OCI-LY1 (cell line): ENCODE results near the gene ZNF155.

Experiments
- H2AFZ ChIP-seq: fragments of 200-600 bp; sonication (generic), shearing (Covaris generic); 2 replicates; pipeline ENCODE4 v1.6.0; 2014; ENCODE audit warnings: antibody characterized with exemption, mild to moderate bottlenecking, low read length
- H3F3A ChIP-seq: fragments of 200-600 bp; sonication (generic), shearing (Covaris generic); 2 replicates; pipeline ENCODE4 v1.6.0; 2014; ENCODE audit warnings: mild to moderate bottlenecking, antibody characterized with exemption, low read length, moderate library complexity; ENCODE audit not compliant: insufficient read depth
- H3K27ac ChIP-seq: fragments of 200-600 bp; sonication (generic); 2 replicates; pipeline ENCODE4 v1.5.1; 2014; ENCODE audit warnings: low read length, mixed run types, mild to moderate bottlenecking, low read depth; ENCODE audit not compliant: poor library complexity, severe bottlenecking
- H3K27me3 ChIP-seq: fragments of 200-600 bp; sonication (generic); 2 replicates; pipeline ENCODE4 v1.6.0; 2014; ENCODE audit warnings: antibody characterized with exemption, mild to moderate bottlenecking, low read length, moderate library complexity; ENCODE audit not compliant: insufficient read depth
- H3K36me3 ChIP-seq: fragments of 200-600 bp; sonication (generic); 2 replicates; pipeline ENCODE4 v1.6.1; 2014; ENCODE audit warnings: mild to moderate bottlenecking, antibody characterized with exemption, low read length, moderate library complexity, mixed read lengths; ENCODE audit not compliant: insufficient read depth
- H3K4me1 ChIP-seq: fragments of 200-600 bp; sonication (generic); 2 replicates; pipeline ENCODE4 v1.5.1; 2014; ENCODE audit warnings: mild to moderate bottlenecking, low read length, moderate library complexity; ENCODE audit not compliant: insufficient read depth, severe bottlenecking
- H3K4me2 ChIP-seq: fragments of 200-600 bp; sonication (generic), shearing (Covaris generic); 2 replicates; pipeline ENCODE4 v1.6.1; 2014; ENCODE audit warnings: low read length
- H3K4me3 ChIP-seq: fragments of 200-600 bp; sonication (generic); 2 replicates; pipeline ENCODE4 v1.5.1; 2014; ENCODE audit warnings: low read length, low read depth, mild to moderate bottlenecking, mixed read lengths; ENCODE audit not compliant: poor library complexity, severe bottlenecking
- H3K79me2 ChIP-seq: fragments of 200-600 bp; shearing (Covaris generic); 2 replicates; pipeline ENCODE4 v1.6.1; 2016; ENCODE audit warnings: mixed run types, low read length, mixed read lengths; ENCODE audit not compliant: insufficient read depth
- H3K9ac ChIP-seq: fragments of 200-600 bp; sonication (generic), shearing (Covaris generic); 2 replicates; pipeline ENCODE4 v1.6.1; 2014; ENCODE audit warnings: mild to moderate bottlenecking, low read length, mixed read lengths
- H3K9me2 ChIP-seq: fragments of 200-600 bp; sonication (generic), shearing (Covaris generic); 2 replicates; pipeline ENCODE4 v1.6.1; 2014; ENCODE audit warnings: low read depth, mild to moderate bottlenecking, low read length, mixed read lengths
- H3K9me3 ChIP-seq: fragments of 200-600 bp; shearing (Covaris generic); 2 replicates; pipeline ENCODE4 v1.6.1; 2014; ENCODE audit warnings: low read length, mixed read lengths
- H4K20me1 ChIP-seq: fragments of 200-600 bp; sonication (generic), shearing (Covaris generic); 2 replicates; pipeline ENCODE4 v1.6.0; 2016; ENCODE audit warnings: mild to moderate bottlenecking, low read length; ENCODE audit not compliant: insufficient read depth
- EZH2 ChIP-seq: fragments of 200-600 bp; sonication (generic), shearing (Covaris generic); IDR thresholded peaks from 2 replicates; pipeline ENCODE4 v1.8.0; 2017; ENCODE audit warnings: borderline replicate concordance, mixed run types, mild to moderate bottlenecking, antibody characterized with exemption, low read length, moderate library complexity, mixed read lengths
- TF ChIP-seq, protein P1 (sequence below): fragments of 200-600 bp; sonication (generic), shearing (Covaris generic); IDR thresholded peaks from 2 replicates; pipeline ENCODE4 v1.5.1; 2017; ENCODE audit warnings: mild to moderate bottlenecking, antibody characterized with exemption, low read length, moderate library complexity, mixed read lengths

ZNF155 gene

DNA sequence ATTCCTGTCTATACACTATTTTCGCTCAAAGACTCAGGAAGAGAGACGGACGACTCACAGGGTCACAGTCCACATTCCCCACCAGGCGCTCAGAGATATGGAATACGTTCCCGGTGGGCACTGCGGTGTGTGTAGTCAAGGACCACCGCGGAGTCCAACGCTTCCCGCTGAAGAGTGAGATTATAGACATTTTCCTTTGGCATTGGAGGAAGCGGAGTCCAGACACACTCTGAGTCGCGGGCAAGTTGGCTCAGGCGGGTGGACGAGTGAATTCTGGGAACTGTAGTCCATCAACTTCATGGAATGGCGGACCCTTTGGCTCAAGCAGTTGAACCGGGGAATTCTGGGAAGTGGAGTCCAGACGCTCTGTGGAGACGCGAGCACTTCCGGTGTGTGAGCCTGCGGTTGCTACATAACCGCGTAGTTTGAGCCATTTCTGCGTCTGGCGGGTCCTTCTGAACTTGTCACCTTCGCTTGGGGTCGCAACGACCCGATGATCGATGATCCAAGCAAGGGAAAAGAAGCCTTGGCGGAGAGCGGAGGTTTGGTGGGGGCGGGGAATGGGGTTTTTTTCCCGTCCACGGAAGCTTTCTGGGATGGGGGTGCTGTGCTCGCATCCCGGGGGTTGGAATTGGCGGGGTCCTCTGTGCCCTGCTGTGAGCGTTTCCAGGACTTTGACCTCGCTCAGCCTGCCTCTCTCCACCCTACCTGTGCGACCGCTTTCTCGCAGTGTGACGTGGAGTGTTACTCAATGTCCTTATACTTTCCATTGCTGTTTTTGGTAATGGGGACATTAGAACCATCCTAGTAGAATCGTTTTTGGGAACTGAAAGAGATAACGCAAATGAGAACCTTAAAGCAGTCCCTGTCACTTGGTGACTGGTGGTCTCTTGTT lies 18.8 kb downstream of the ZNF155 start, which contains the start of gene ZNF230:
ZNF230 (plus strand) TSS at position 392 of the 895 bp plus-strand sequence. CDS start 4,122 bp downstream, outside the sequence.
- no peak for TF ChIP-seq EZH2
- TF ChIP-seq, protein P1, sequence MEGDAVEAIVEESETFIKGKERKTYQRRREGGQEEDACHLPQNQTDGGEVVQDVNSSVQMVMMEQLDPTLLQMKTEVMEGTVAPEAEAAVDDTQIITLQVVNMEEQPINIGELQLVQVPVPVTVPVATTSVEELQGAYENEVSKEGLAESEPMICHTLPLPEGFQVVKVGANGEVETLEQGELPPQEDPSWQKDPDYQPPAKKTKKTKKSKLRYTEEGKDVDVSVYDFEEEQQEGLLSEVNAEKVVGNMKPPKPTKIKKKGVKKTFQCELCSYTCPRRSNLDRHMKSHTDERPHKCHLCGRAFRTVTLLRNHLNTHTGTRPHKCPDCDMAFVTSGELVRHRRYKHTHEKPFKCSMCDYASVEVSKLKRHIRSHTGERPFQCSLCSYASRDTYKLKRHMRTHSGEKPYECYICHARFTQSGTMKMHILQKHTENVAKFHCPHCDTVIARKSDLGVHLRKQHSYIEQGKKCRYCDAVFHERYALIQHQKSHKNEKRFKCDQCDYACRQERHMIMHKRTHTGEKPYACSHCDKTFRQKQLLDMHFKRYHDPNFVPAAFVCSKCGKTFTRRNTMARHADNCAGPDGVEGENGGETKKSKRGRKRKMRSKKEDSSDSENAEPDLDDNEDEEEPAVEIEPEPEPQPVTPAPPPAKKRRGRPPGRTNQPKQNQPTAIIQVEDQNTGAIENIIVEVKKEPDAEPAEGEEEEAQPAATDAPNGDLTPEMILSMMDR, result no peak
- H3K4me1 ChIP-seq, result peaks cover 11% of the 10 kb centered on the region
- no peaks in the 10 kb centered on the region for H3K79me2 ChIP-seq
- H2AFZ ChIP-seq, result peak within 1 kb of the TSS; percentile 91; the same call in 1 of the 2 replicates
- H3K9ac ChIP-seq, result peak within 1 kb of the TSS; percentile 69
- H3K36me3 ChIP-seq, result peaks cover 8% of the 10 kb centered on the region
- no peaks in the 10 kb centered on the region for H3K27me3 ChIP-seq
- H3K9me3 ChIP-seq, result 0 out of 2 replicates have a peak, but pooled peaks cover 4% of the 10 kb centered on the region
- H3K27ac ChIP-seq, result no peak within 1 kb of the TSS
- H3K9me2 ChIP-seq, result no peaks in the 10 kb centered on the region
- H3K4me3 ChIP-seq, result peak within 1 kb of the TSS; percentile 76
- peak within 1 kb of the TSS; percentile 77 for H3K4me2 ChIP-seq
- no peaks in the 10 kb centered on the region for H3F3A ChIP-seq
- no peaks in the 10 kb centered on the region for H4K20me1 ChIP-seq

DNA sequence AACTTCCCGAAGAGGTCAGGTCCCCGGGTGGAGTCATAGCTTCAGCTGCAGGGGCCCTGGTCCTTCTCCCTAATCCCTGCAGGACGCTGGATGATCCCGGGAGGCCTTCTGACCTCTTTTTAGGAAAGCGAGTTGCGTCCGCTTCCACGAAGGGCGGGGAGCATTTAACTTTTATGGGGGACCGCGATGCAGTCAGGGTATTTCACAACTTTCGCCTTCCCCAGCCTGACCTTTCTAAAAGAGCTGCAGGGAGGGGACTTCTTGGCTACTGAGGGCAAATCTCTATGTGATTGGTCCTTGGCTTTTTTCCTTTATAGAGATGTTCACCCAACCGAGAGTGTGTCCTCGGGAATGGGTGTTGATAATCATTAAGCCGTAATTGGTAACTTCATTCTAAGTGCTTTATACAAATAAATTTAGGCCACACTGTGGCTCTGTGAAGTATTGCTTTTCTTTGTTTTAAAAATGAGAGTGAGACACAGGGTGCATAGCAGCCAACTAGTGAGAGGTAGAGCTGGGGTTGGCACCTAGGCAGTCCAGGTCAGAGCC lies 19.5 kb downstream of the ZNF155 start:
- no peaks in the 10 kb centered on the region for H3K79me2 ChIP-seq
- H3K4me3 ChIP-seq, result peak overlapping the region; percentile 76
- peak overlapping the region; percentile 77 for H3K4me2 ChIP-seq
- H3K36me3 ChIP-seq, result peaks cover 15% of the 10 kb centered on the region
- no peaks in the 10 kb centered on the region for H4K20me1 ChIP-seq
- H3K27me3 ChIP-seq, result no peaks in the 10 kb centered on the region
- H3K9me3 ChIP-seq, result 0 out of 2 replicates have a peak, but pooled peaks cover 8% of the 10 kb centered on the region
- H3K9ac ChIP-seq, result peak overlapping the region; percentile 69
- H3K9me2 ChIP-seq, result no peaks in the 10 kb centered on the region
- no peak overlapping the region for H2AFZ ChIP-seq
- TF ChIP-seq EZH2, result no peak
- TF ChIP-seq, protein P1, result no peak
- peaks cover 11% of the 10 kb centered on the region for H3K4me1 ChIP-seq
- no peak overlapping the region for H3K27ac ChIP-seq
- no peaks in the 10 kb centered on the region for H3F3A ChIP-seq

DNA sequence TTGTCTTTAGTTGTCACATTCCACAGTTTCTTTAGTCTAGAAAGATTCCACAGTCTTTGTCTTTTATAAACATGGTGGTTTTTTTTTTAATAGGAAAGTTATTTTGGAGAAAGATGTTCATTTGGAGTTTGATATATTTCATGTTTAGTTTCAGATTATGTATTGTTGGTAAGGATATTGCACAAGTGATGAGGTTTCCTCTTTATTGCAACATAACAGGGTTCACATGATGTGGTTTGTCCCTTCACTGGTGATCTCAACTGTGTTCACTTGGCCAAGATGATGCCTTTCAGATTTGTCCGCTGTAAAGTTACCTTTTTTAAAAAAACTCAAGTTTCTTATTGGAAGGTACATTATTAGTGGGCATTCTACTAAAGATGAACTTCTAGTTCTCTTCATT lies 22.0 kb downstream of the ZNF155 start:
- TF ChIP-seq, protein P1, result no peak
- no peak for TF ChIP-seq EZH2
- peaks cover 37% of the 10 kb centered on the region for H3K36me3 ChIP-seq

More for the DNA sequence above, 22.0 kb downstream of the ZNF155 start:
- H3K27me3 ChIP-seq, result no peaks in the 10 kb centered on the region
- no peak overlapping the region for H2AFZ ChIP-seq
- H3K9ac ChIP-seq, result no peak overlapping the region
- no peak overlapping the region for H3K4me3 ChIP-seq
- no peaks in the 10 kb centered on the region for H3K9me2 ChIP-seq
- H3K4me2 ChIP-seq, result no peak overlapping the region
- H3K4me1 ChIP-seq, result peaks cover 11% of the 10 kb centered on the region
- H3K27ac ChIP-seq, result no peak overlapping the region
- H3F3A ChIP-seq, result no peaks in the 10 kb centered on the region
- peaks cover 17% of the 10 kb centered on the region; the same call in 1 of the 2 replicates for H3K9me3 ChIP-seq
- no peaks in the 10 kb centered on the region for H4K20me1 ChIP-seq
- no peaks in the 10 kb centered on the region for H3K79me2 ChIP-seq
